Thyroid gland (tissue), 4 donors: Measurements from ENCODE around the gene OSBPL3.
A peak's percentile ranks its signal among the peaks of the same experiment; 100 is the strongest.

ENCODE experiments used
- POLR2A ChIP-seq, 2 donors: fragments of 450-650 bp; IDR thresholded peaks; one replicate each; pipeline ENCODE4 v1.6.1; 2017; ENCODE audit warnings: antibody characterized with exemption in 2 of 2, mild to moderate bottlenecking in 2 of 2, moderate library complexity in 1 of 2
- TF ChIP-seq, protein P1 (sequence below), 6 experiments: fragments of 200-600 bp in 3 of 6; fragments of 450-650 bp in 3 of 6; sonication (generic) in 3 of 6; IDR thresholded peaks; one replicate each; pipeline ENCODE4 v1.5.1; 2016 to 2019; ENCODE audit warnings: antibody characterized with exemption in 6 of 6, mild to moderate bottlenecking in 2 of 6, inconsistent platforms in 1 of 6, moderate library complexity in 1 of 6

DNA sequence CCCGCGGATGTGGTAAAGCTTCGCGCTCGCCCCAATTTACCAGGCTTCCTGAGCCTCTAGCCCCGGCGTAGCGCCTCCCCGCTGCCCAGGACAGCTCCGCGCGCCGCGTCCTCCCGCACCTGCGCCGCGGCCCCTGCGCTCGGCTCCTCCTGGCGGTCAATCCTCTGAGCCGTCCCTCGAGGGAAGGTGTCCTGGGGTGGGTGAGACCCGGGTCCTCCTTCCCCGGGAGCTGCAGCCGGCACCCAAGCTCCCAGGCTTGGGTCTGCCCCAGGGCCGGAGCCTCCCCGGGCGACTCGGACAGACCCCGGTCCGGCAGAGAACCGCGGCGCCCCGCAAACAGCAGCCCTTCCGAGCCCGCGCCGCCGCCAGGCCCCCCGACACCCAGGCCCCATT, 512 bp downstream of the OSBPL3 start:
- TF ChIP-seq, protein P1, sequence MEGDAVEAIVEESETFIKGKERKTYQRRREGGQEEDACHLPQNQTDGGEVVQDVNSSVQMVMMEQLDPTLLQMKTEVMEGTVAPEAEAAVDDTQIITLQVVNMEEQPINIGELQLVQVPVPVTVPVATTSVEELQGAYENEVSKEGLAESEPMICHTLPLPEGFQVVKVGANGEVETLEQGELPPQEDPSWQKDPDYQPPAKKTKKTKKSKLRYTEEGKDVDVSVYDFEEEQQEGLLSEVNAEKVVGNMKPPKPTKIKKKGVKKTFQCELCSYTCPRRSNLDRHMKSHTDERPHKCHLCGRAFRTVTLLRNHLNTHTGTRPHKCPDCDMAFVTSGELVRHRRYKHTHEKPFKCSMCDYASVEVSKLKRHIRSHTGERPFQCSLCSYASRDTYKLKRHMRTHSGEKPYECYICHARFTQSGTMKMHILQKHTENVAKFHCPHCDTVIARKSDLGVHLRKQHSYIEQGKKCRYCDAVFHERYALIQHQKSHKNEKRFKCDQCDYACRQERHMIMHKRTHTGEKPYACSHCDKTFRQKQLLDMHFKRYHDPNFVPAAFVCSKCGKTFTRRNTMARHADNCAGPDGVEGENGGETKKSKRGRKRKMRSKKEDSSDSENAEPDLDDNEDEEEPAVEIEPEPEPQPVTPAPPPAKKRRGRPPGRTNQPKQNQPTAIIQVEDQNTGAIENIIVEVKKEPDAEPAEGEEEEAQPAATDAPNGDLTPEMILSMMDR (IDR thresholded peaks at IDR 0.05), result peak; percentile 25 to 54 (median 46)
- TF ChIP-seq POLR2A (IDR thresholded peaks at IDR 0.05), result no peak
